HEK293 (cell line): ENCODE data around the gene VDR.
A peak's percentile ranks its signal among the peaks of the same experiment; 100 is the strongest.

Experiments
- CTCF ChIA-PET: fragments of 350-600 bp; formaldehyde crosslinking; extraction: SDS; loops from one replicate; lab custom pipeline; 2021; ENCODE audit warnings: antibody characterized with exemption; lab: Yijun Ruan, JAX
- POLR2A ChIA-PET: fragments of 300-600 bp; formaldehyde crosslinking; extraction: SDS; loops from one replicate; lab custom pipeline; 2020; ENCODE audit warnings: antibody characterized with exemption, inconsistent platforms; lab: Yijun Ruan, JAX
- H3K27ac ChIP-seq: fragments of 200-500 bp; sonication (Bioruptor generic); 2 replicates; pipeline ENCODE4 v1.5.1; 2014; ENCODE audit warnings: low read depth, low read length, control low read depth, inconsistent platforms; ENCODE audit errors: extremely low read depth
- H3K36me3 ChIP-seq, 2 experiments: fragments of 200-500 bp in 1 of 2; sonication (Bioruptor generic) in 1 of 2; 1 replicate in 1 of 2; 2 replicates in 1 of 2; pipeline ENCODE4 v1.5.1; 2014 to 2017; ENCODE audit warnings: inconsistent platforms in 2 of 2, low read length in 2 of 2; ENCODE audit not compliant: control insufficient read depth in 2 of 2, insufficient read depth in 1 of 2
- H3K4me1 ChIP-seq: fragments of 200-500 bp; sonication (Bioruptor generic); 2 replicates; pipeline ENCODE4 v1.5.1; 2014; ENCODE audit warnings: mild to moderate bottlenecking, low read length, inconsistent platforms; ENCODE audit not compliant: control insufficient read depth, insufficient read depth
- H3K4me3 ChIP-seq: 2 replicates; pipeline ENCODE4 v1.5.1; 2011; ENCODE audit warnings: low read depth, mild to moderate bottlenecking, control low read depth, low read length, moderate library complexity
- H3K9me3 ChIP-seq: fragments of 200-500 bp; sonication (Bioruptor generic); 2 replicates; pipeline ENCODE4 v1.5.1; 2014; ENCODE audit warnings: low read depth, low read length, inconsistent platforms; ENCODE audit not compliant: control insufficient read depth, insufficient read depth
- BCL11A ChIP-seq: fragments of 450-650 bp; formaldehyde crosslinking; IDR thresholded peaks from 2 replicates; pipeline ENCODE4 v1.5.1; 2016; ENCODE audit warnings: low read depth, missing biosample characterization, missing genetic modification characterization
- BCL11B ChIP-seq: fragments of 450-650 bp; formaldehyde crosslinking; IDR thresholded peaks from 2 replicates; pipeline ENCODE4 v1.5.1; 2016; ENCODE audit warnings: low read depth, missing biosample characterization, missing genetic modification characterization
- GLIS1 ChIP-seq: fragments of 450-650 bp; formaldehyde crosslinking; IDR thresholded peaks from 2 replicates; pipeline ENCODE4 v1.5.1; 2016; ENCODE audit warnings: missing biosample characterization, missing genetic modification characterization
- GLIS2 ChIP-seq: fragments of 450-650 bp; formaldehyde crosslinking; IDR thresholded peaks from 2 replicates; pipeline ENCODE4 v1.5.1; 2016; ENCODE audit warnings: missing biosample characterization, missing genetic modification characterization
- KLF8 ChIP-seq: fragments of 450-650 bp; formaldehyde crosslinking; IDR thresholded peaks from 2 replicates; pipeline ENCODE4 v1.5.1; 2016; ENCODE audit warnings: missing biosample characterization, missing genetic modification characterization
- SCRT1 ChIP-seq: fragments of 450-650 bp; formaldehyde crosslinking; IDR thresholded peaks from 2 replicates; pipeline ENCODE4 v1.5.1; 2016; ENCODE audit warnings: missing biosample characterization, missing genetic modification characterization, borderline replicate concordance
- SP3 ChIP-seq: fragments of 450-650 bp; formaldehyde crosslinking; IDR thresholded peaks from 2 replicates; pipeline ENCODE4 v1.5.1; 2016; ENCODE audit warnings: missing biosample characterization, missing genetic modification characterization
- ZBTB20 ChIP-seq: fragments of 450-650 bp; formaldehyde crosslinking; IDR thresholded peaks from 2 replicates; pipeline ENCODE4 v1.5.1; 2016; ENCODE audit warnings: missing biosample characterization, missing genetic modification characterization
- ZBTB8A ChIP-seq: fragments of 450-650 bp; formaldehyde crosslinking; IDR thresholded peaks from 2 replicates; pipeline ENCODE4 v1.5.1; 2016; ENCODE audit warnings: missing biosample characterization, missing genetic modification characterization
- ZFP37 ChIP-seq: fragments of 450-650 bp; formaldehyde crosslinking; IDR thresholded peaks from 2 replicates; pipeline ENCODE4 v1.5.1; 2016; ENCODE audit warnings: missing biosample characterization, missing genetic modification characterization
- ZFP69B ChIP-seq: fragments of 450-650 bp; formaldehyde crosslinking; IDR thresholded peaks from 2 replicates; pipeline ENCODE4 v1.5.1; 2016; ENCODE audit warnings: missing biosample characterization, missing genetic modification characterization
- ZIC2 ChIP-seq: fragments of 450-650 bp; formaldehyde crosslinking; IDR thresholded peaks from 2 replicates; pipeline ENCODE4 v1.5.1; 2016; ENCODE audit warnings: missing biosample characterization, missing genetic modification characterization
- ZNF335 ChIP-seq: fragments of 450-650 bp; formaldehyde crosslinking; conservative IDR thresholded peaks from 2 replicates; pipeline ENCODE4 v1.5.1; 2016; ENCODE audit warnings: missing biosample characterization, missing genetic modification characterization
- ZNF341 ChIP-seq: fragments of 450-650 bp; formaldehyde crosslinking; IDR thresholded peaks from 2 replicates; pipeline ENCODE4; 2016; ENCODE audit warnings: low read depth, missing biosample characterization, missing genetic modification characterization
- ZNF610 ChIP-seq: fragments of 450-650 bp; formaldehyde crosslinking; IDR thresholded peaks from 2 replicates; pipeline ENCODE4 v1.5.1; 2016; ENCODE audit warnings: missing biosample characterization, missing genetic modification characterization, borderline replicate concordance
- ZNF791 ChIP-seq: fragments of 450-650 bp; formaldehyde crosslinking; IDR thresholded peaks from 2 replicates; pipeline ENCODE4 v1.5.1; 2016; ENCODE audit warnings: missing biosample characterization, missing genetic modification characterization
- ZSCAN30 ChIP-seq: fragments of 450-650 bp; IDR thresholded peaks from 2 replicates; pipeline ENCODE4 v1.5.1; 2018; ENCODE audit warnings: missing biosample characterization, mild to moderate bottlenecking, missing genetic modification characterization, moderate library complexity
- TF ChIP-seq, protein P1 (sequence below): fragments of 450-650 bp; formaldehyde crosslinking; conservative IDR thresholded peaks from 2 replicates; pipeline ENCODE4 v1.5.1; 2016; ENCODE audit warnings: low read depth, missing biosample characterization, missing genetic modification characterization
- TF ChIP-seq, protein P2 (sequence below): fragments of 450-650 bp; formaldehyde crosslinking; IDR thresholded peaks from 2 replicates; pipeline ENCODE4 v1.5.1; 2016; ENCODE audit warnings: missing biosample characterization, missing genetic modification characterization
- TF ChIP-seq, protein P3 (sequence below): fragments of 450-650 bp; formaldehyde crosslinking; IDR thresholded peaks from 2 replicates; pipeline ENCODE4 v1.5.1; 2016; ENCODE audit warnings: missing biosample characterization, missing genetic modification characterization
- TF ChIP-seq, protein P4 (sequence below): fragments of 450-650 bp; formaldehyde crosslinking; IDR thresholded peaks from 2 replicates; pipeline ENCODE4 v1.5.1; 2017; ENCODE audit warnings: missing biosample characterization, missing genetic modification characterization
- TF ChIP-seq, protein P5 (sequence below): fragments of 450-650 bp; formaldehyde crosslinking; IDR thresholded peaks from 2 replicates; pipeline ENCODE4 v1.5.1; 2017; ENCODE audit warnings: missing biosample characterization, missing genetic modification characterization
- TF ChIP-seq, protein P6 (sequence below): fragments of 450-650 bp; formaldehyde crosslinking; IDR thresholded peaks from 2 replicates; pipeline ENCODE4 v1.5.1; 2016; ENCODE audit warnings: missing biosample characterization, missing genetic modification characterization

Gene VDR

DNA sequence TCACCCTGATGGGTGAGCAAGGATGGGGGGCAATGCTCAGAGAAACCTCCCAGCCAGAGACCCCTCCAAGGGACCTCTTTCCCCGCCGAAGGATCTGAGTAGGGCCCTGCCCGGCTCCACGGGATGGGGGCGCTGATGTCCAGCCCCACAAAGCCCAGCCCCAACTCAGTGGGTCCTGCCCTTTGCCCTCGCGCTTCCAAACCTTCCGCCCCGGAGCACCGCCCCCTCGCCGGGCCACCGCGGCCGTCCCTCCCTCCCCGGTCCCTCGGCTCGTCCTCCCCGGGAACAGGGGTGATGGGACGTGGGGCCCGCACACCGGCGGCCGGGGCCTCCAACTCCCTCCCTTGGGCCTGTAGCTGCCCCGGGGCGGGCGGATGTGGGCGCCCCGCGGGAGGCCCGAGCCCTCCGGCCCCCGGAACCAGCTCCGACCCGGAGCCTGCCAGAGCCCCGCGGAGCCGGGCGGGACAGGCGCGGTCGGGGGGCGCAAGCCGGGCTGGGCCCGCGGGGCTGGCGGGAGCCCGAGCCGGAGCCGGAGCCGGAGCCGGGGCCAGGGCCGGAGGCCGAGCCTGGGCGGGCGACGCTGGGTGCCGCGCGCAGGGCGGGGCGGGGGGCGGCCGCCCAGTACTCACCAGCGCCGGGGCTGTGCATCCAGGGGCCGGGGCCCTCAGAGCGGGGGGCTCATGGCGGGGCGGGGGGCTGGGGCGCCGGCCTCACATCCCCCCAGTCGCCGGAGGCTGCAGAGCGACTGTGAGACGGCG, 85.5 kb downstream of the VDR start:
- peak overlapping the region; percentile 89 for H3K27ac ChIP-seq
- peaks cover 3% of the 10 kb centered on the region; the same call in 1 of the 2 replicates for H3K4me1 ChIP-seq
- peak overlapping the region; percentile 67 for H3K4me3 ChIP-seq
- POLR2A ChIA-PET, result interaction anchor here (0.8 to 2.6 kb wide), 9 partner anchors 9 to 51 kb away, joined by 3 to 15 read pairs (median 3); no protein-coding TSS in a partner anchor
- no peaks in the 10 kb centered on the region for H3K9me3 ChIP-seq
- CTCF ChIA-PET, result interaction anchor here (0.8 to 7.3 kb wide), 6 partner anchors 16 to 78 kb away, joined by 3 to 91 read pairs (median 4); no protein-coding TSS in a partner anchor
- H3K36me3 ChIP-seq, result peaks cover 0 to 7% of the 10 kb centered on the region in 2 experiments; a peak in 1 of 3 replicates
- TF ChIP-seq ZSCAN30 (tag by site-specific recombination), result 0 out of 2 replicates have a peak, but pooled peaks have one; percentile 55
- peak; percentile 44 for TF ChIP-seq ZIC2 (tag by site-specific recombination)
- TF ChIP-seq, protein P1, sequence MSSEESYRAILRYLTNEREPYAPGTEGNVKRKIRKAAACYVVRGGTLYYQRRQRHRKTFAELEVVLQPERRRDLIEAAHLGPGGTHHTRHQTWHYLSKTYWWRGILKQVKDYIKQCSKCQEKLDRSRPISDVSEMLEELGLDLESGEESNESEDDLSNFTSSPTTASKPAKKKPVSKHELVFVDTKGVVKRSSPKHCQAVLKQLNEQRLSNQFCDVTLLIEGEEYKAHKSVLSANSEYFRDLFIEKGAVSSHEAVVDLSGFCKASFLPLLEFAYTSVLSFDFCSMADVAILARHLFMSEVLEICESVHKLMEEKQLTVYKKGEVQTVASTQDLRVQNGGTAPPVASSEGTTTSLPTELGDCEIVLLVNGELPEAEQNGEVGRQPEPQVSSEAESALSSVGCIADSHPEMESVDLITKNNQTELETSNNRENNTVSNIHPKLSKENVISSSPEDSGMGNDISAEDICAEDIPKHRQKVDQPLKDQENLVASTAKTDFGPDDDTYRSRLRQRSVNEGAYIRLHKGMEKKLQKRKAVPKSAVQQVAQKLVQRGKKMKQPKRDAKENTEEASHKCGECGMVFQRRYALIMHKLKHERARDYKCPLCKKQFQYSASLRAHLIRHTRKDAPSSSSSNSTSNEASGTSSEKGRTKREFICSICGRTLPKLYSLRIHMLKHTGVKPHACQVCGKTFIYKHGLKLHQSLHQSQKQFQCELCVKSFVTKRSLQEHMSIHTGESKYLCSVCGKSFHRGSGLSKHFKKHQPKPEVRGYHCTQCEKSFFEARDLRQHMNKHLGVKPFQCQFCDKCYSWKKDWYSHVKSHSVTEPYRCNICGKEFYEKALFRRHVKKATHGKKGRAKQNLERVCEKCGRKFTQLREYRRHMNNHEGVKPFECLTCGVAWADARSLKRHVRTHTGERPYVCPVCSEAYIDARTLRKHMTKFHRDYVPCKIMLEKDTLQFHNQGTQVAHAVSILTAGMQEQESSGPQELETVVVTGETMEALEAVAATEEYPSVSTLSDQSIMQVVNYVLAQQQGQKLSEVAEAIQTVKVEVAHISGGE (tag by site-specific recombination), result 0 out of 2 replicates have a peak, but pooled peaks have one; percentile 30
- 0 out of 2 replicates have a peak, but pooled peaks have one; percentile 31 for TF ChIP-seq BCL11A (tag by site-specific recombination)
- peak; percentile 66; the same call in 1 of the 2 replicates for TF ChIP-seq ZBTB20
- TF ChIP-seq ZNF610 (tag by site-specific recombination), result no peak
- peak; percentile 84 for TF ChIP-seq GLIS2 (tag by site-specific recombination)
- no peak for TF ChIP-seq SCRT1 (tag by site-specific recombination)
- 0 out of 2 replicates have a peak, but pooled peaks have one; percentile 13 for TF ChIP-seq ZNF335 (tag by site-specific recombination)
- TF ChIP-seq ZFP37 (tag by site-specific recombination), result no peak
- 0 out of 2 replicates have a peak, but pooled peaks have one; percentile 37 for TF ChIP-seq ZNF341 (tag by site-specific recombination)
- TF ChIP-seq, protein P2, sequence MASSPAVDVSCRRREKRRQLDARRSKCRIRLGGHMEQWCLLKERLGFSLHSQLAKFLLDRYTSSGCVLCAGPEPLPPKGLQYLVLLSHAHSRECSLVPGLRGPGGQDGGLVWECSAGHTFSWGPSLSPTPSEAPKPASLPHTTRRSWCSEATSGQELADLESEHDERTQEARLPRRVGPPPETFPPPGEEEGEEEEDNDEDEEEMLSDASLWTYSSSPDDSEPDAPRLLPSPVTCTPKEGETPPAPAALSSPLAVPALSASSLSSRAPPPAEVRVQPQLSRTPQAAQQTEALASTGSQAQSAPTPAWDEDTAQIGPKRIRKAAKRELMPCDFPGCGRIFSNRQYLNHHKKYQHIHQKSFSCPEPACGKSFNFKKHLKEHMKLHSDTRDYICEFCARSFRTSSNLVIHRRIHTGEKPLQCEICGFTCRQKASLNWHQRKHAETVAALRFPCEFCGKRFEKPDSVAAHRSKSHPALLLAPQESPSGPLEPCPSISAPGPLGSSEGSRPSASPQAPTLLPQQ (tag by site-specific recombination), result peak; percentile 52
- TF ChIP-seq, protein P3, sequence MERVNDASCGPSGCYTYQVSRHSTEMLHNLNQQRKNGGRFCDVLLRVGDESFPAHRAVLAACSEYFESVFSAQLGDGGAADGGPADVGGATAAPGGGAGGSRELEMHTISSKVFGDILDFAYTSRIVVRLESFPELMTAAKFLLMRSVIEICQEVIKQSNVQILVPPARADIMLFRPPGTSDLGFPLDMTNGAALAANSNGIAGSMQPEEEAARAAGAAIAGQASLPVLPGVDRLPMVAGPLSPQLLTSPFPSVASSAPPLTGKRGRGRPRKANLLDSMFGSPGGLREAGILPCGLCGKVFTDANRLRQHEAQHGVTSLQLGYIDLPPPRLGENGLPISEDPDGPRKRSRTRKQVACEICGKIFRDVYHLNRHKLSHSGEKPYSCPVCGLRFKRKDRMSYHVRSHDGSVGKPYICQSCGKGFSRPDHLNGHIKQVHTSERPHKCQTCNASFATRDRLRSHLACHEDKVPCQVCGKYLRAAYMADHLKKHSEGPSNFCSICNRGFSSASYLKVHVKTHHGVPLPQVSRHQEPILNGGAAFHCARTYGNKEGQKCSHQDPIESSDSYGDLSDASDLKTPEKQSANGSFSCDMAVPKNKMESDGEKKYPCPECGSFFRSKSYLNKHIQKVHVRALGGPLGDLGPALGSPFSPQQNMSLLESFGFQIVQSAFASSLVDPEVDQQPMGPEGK (tag by site-specific recombination), result peak; percentile 34; the same call in 1 of the 2 replicates
- peak; percentile 33 for TF ChIP-seq GLIS1 (tag by site-specific recombination)
- peak; percentile 76 for TF ChIP-seq BCL11B (tag by site-specific recombination)
- TF ChIP-seq ZNF791 (tag by site-specific recombination), result no peak
- TF ChIP-seq, protein P4, sequence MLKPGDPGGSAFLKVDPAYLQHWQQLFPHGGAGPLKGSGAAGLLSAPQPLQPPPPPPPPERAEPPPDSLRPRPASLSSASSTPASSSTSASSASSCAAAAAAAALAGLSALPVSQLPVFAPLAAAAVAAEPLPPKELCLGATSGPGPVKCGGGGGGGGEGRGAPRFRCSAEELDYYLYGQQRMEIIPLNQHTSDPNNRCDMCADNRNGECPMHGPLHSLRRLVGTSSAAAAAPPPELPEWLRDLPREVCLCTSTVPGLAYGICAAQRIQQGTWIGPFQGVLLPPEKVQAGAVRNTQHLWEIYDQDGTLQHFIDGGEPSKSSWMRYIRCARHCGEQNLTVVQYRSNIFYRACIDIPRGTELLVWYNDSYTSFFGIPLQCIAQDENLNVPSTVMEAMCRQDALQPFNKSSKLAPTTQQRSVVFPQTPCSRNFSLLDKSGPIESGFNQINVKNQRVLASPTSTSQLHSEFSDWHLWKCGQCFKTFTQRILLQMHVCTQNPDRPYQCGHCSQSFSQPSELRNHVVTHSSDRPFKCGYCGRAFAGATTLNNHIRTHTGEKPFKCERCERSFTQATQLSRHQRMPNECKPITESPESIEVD (tag by site-specific recombination), result no peak
- peak; percentile 57 for TF ChIP-seq SP3 (tag by site-specific recombination)
- TF ChIP-seq ZBTB8A (tag by site-specific recombination), result peak; percentile 64; the same call in 1 of the 2 replicates
- TF ChIP-seq, protein P5, sequence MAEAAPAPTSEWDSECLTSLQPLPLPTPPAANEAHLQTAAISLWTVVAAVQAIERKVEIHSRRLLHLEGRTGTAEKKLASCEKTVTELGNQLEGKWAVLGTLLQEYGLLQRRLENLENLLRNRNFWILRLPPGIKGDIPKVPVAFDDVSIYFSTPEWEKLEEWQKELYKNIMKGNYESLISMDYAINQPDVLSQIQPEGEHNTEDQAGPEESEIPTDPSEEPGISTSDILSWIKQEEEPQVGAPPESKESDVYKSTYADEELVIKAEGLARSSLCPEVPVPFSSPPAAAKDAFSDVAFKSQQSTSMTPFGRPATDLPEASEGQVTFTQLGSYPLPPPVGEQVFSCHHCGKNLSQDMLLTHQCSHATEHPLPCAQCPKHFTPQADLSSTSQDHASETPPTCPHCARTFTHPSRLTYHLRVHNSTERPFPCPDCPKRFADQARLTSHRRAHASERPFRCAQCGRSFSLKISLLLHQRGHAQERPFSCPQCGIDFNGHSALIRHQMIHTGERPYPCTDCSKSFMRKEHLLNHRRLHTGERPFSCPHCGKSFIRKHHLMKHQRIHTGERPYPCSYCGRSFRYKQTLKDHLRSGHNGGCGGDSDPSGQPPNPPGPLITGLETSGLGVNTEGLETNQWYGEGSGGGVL, result peak; percentile 21; the same call in 1 of the 2 replicates
- TF ChIP-seq ZFP69B (tag by site-specific recombination), result peak; percentile 12; the same call in 1 of the 2 replicates
- TF ChIP-seq, protein P6, sequence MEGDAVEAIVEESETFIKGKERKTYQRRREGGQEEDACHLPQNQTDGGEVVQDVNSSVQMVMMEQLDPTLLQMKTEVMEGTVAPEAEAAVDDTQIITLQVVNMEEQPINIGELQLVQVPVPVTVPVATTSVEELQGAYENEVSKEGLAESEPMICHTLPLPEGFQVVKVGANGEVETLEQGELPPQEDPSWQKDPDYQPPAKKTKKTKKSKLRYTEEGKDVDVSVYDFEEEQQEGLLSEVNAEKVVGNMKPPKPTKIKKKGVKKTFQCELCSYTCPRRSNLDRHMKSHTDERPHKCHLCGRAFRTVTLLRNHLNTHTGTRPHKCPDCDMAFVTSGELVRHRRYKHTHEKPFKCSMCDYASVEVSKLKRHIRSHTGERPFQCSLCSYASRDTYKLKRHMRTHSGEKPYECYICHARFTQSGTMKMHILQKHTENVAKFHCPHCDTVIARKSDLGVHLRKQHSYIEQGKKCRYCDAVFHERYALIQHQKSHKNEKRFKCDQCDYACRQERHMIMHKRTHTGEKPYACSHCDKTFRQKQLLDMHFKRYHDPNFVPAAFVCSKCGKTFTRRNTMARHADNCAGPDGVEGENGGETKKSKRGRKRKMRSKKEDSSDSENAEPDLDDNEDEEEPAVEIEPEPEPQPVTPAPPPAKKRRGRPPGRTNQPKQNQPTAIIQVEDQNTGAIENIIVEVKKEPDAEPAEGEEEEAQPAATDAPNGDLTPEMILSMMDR, result peak; percentile 44; the same call in 1 of the 2 replicates
- 0 out of 2 replicates have a peak, but pooled peaks have one; percentile 10 for TF ChIP-seq KLF8 (tag by site-specific recombination)
